ENCODE measurements around the gene LCE3E. TPM values are rescaled to one million over a fixed set of nuclear protein-coding genes. Genes with fewer than 3 reads are reported as not detected.
A peak's percentile ranks its signal among the peaks of the same experiment; 100 is the strongest.

The LCE3E gene
- total RNA-seq, 1 experiment from 2014 or later, result not detected

- Histone ChIP-seq H3K79me2 (ENCODE audit: low read length) (no peaks in the 10 kb centered on the region), H3K4me2 (ENCODE audit: low read length) (no peak overlapping the region), H3K27ac (ENCODE audit: low read length) (no peak overlapping the region), H3F3A (ENCODE audit: low read length, unreplicated experiment) (no peaks in the 10 kb centered on the region), H3K9ac (ENCODE audit: low read length) (no peak overlapping the region), H3K9me3 (ENCODE audit: low read length) (0 out of 2 replicates have a peak, but pooled peaks cover 3% of the 10 kb centered on the region), H3K9me2 (replicated peaks; ENCODE audit: low read length) (no peaks in the 10 kb centered on the region), H2AFZ (ENCODE audit: low read length) (no peak overlapping the region), H3K36me3 (ENCODE audit: low read depth, low read length) (no peaks in the 10 kb centered on the region), H3K4me1 (ENCODE audit: insufficient read depth, low read length) (no peaks in the 10 kb centered on the region), H4K20me1 (ENCODE audit: low read length) (no peaks in the 10 kb centered on the region), H3K4me3 (ENCODE audit: low read length) (no peak overlapping the region), H3K27me3 (ENCODE audit: low read length) (peaks cover 28% of the 10 kb centered on the region)
- DNase-seq (no peak), ATAC-seq (no peak)
- intact Hi-C loops (cut with micrococcal nuclease), result no loop called here
- POLR2A ChIA-PET (ENCODE audit: unreplicated experiment), result no interaction called here
- no peak for TF ChIP-seq EZH2phosphoT487 (IDR thresholded peaks at IDR 0.05; ENCODE audit: borderline replicate concordance, low read length)
- TF ChIP-seq EZH2 (IDR thresholded peaks at IDR 0.05; ENCODE audit: low read length, unreplicated experiment), result no peak
- TF ChIP-seq CTCF (conservative IDR thresholded peaks at IDR 0.05; ENCODE audit: low read depth, low read length), result no peak
- BruUV-seq (replicated peaks), result no TSS peak
- CTCF ChIA-PET, result no interaction called here
Observed at GRCh38 chr1:152537496-152537895, 29.1 kb downstream of the LCE3E start.

- ChIA-PET CTCF (no interaction called here), POLR2A (ENCODE audit: unreplicated experiment) (no interaction called here)
- Histone ChIP-seq H3K27me3 (ENCODE audit: low read length) (peaks cover 28% of the 10 kb centered on the region), H3K27ac (ENCODE audit: low read length) (no peak overlapping the region), H3K9ac (ENCODE audit: low read length) (no peak overlapping the region), H3K4me3 (ENCODE audit: low read length) (no peak overlapping the region), H3F3A (ENCODE audit: low read length, unreplicated experiment) (no peaks in the 10 kb centered on the region), H3K4me1 (ENCODE audit: insufficient read depth, low read length) (no peaks in the 10 kb centered on the region), H3K36me3 (ENCODE audit: low read depth, low read length) (no peaks in the 10 kb centered on the region), H3K9me2 (replicated peaks; ENCODE audit: low read length) (no peaks in the 10 kb centered on the region), H4K20me1 (ENCODE audit: low read length) (no peaks in the 10 kb centered on the region), H3K79me2 (ENCODE audit: low read length) (no peaks in the 10 kb centered on the region), H3K4me2 (ENCODE audit: low read length) (no peak overlapping the region), H3K9me3 (ENCODE audit: low read length) (no peaks in the 10 kb centered on the region), H2AFZ (ENCODE audit: low read length) (no peak overlapping the region)
- intact Hi-C loops (cut with micrococcal nuclease), result no loop called here
- ATAC-seq (no peak), DNase-seq (no peak)
- no TSS peak for BruUV-seq (replicated peaks)
- TF ChIP-seq CTCF (conservative IDR thresholded peaks at IDR 0.05; ENCODE audit: low read depth, low read length) (no peak), EZH2 (IDR thresholded peaks at IDR 0.05; ENCODE audit: low read length, unreplicated experiment) (no peak), EZH2phosphoT487 (IDR thresholded peaks at IDR 0.05; ENCODE audit: borderline replicate concordance, low read length) (no peak)
Observed at GRCh38 chr1:152535774-152536173, 30.8 kb downstream of the LCE3E start.

GRCh38 chr1:152533327-152533938 is 33.1 kb downstream of the LCE3E start:
- H3K9me2 ChIP-seq (replicated peaks; ENCODE audit: low read length), result no peaks in the 10 kb centered on the region
- no peaks in the 10 kb centered on the region for H3F3A ChIP-seq (ENCODE audit: low read length, unreplicated experiment)
- no peaks in the 10 kb centered on the region for H3K79me2 ChIP-seq (ENCODE audit: low read length)
- H3K4me1 ChIP-seq (ENCODE audit: insufficient read depth, low read length), result no peaks in the 10 kb centered on the region
- no peak overlapping the region for H3K9ac ChIP-seq (ENCODE audit: low read length)
- DNase-seq (peak; percentile 87), ATAC-seq (peak; percentile 67)
- H3K4me3 ChIP-seq (ENCODE audit: low read length), result no peak overlapping the region
- peaks cover 28% of the 10 kb centered on the region for H3K27me3 ChIP-seq (ENCODE audit: low read length)
- no peak overlapping the region for H2AFZ ChIP-seq (ENCODE audit: low read length)
- no peak overlapping the region for H3K27ac ChIP-seq (ENCODE audit: low read length)
- no TSS peak for BruUV-seq (replicated peaks)
- no peak overlapping the region for H3K4me2 ChIP-seq (ENCODE audit: low read length)
- H3K9me3 ChIP-seq (ENCODE audit: low read length), result no peaks in the 10 kb centered on the region
- no peak for TF ChIP-seq EZH2phosphoT487 (IDR thresholded peaks at IDR 0.05; ENCODE audit: borderline replicate concordance, low read length)
- TF ChIP-seq EZH2 (IDR thresholded peaks at IDR 0.05; ENCODE audit: low read length, unreplicated experiment), result no peak
- TF ChIP-seq CTCF (conservative IDR thresholded peaks at IDR 0.05; ENCODE audit: low read depth, low read length), result peak; percentile 93
- no peaks in the 10 kb centered on the region for H4K20me1 ChIP-seq (ENCODE audit: low read length)
- ChIA-PET POLR2A (ENCODE audit: unreplicated experiment) (no interaction called here), CTCF (interaction anchor here (0.6 kb wide), 2 partner anchors 35 to 66 kb away, joined by 3 read pairs; no protein-coding TSS in a partner anchor)
- intact Hi-C loops (cut with micrococcal nuclease), result loop anchor here (2.0 kb wide), 1 partner anchor 35 kb away; no protein-coding TSS in a partner anchor
- H3K36me3 ChIP-seq (ENCODE audit: low read depth, low read length), result no peaks in the 10 kb centered on the region
